Prostate gland (tissue), 2 donors: ENCODE measurements around the gene DKC1.

ENCODE experiments used
- POLR2A ChIP-seq: fragments of 450-650 bp; IDR thresholded peaks from one replicate; pipeline ENCODE4 v1.6.1; 2016; ENCODE audit warnings: antibody characterized with exemption, mild to moderate bottlenecking
- POLR2AphosphoS5 ChIP-seq: sonication (generic); formaldehyde crosslinking; IDR thresholded peaks from one replicate; pipeline ENCODE4 v1.6.1; 2017; ENCODE audit warnings: antibody characterized with exemption
- TF ChIP-seq, protein P1 (sequence below), 4 experiments: fragments of 200-600 bp in 2 of 4; fragments of 450-650 bp in 2 of 4; sonication (generic) in 2 of 4; IDR thresholded peaks; 1 replicate in 3 of 4; 2 replicates in 1 of 4; pipeline ENCODE4 v1.5.1; 2016 to 2019; ENCODE audit warnings: antibody characterized with exemption in 4 of 4, mild to moderate bottlenecking in 2 of 4, moderate library complexity in 2 of 4

DNA sequence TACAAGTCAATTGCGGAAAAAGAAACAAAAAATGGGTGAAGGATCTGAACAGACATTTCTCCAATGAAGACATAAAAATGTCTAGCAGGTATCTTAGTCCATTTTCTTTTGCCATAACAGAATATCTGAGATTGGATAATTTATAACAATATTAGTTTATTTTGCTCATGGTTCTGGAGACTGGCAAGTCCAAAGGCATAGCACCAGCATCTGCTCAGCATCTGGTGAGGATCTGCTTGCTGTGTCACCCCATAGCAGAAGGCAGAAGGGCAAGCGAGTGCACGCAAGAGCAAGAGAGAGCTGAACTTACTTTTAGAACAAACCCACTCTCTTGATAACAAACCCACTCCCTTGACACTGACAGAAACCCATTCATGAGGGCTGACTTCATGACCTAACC lies 41.5 kb upstream of the DKC1 start:
- no peak for TF ChIP-seq POLR2A
- TF ChIP-seq, protein P1, sequence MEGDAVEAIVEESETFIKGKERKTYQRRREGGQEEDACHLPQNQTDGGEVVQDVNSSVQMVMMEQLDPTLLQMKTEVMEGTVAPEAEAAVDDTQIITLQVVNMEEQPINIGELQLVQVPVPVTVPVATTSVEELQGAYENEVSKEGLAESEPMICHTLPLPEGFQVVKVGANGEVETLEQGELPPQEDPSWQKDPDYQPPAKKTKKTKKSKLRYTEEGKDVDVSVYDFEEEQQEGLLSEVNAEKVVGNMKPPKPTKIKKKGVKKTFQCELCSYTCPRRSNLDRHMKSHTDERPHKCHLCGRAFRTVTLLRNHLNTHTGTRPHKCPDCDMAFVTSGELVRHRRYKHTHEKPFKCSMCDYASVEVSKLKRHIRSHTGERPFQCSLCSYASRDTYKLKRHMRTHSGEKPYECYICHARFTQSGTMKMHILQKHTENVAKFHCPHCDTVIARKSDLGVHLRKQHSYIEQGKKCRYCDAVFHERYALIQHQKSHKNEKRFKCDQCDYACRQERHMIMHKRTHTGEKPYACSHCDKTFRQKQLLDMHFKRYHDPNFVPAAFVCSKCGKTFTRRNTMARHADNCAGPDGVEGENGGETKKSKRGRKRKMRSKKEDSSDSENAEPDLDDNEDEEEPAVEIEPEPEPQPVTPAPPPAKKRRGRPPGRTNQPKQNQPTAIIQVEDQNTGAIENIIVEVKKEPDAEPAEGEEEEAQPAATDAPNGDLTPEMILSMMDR (IDR thresholded peaks at IDR 0.05), result no peak
- TF ChIP-seq POLR2AphosphoS5, result no peak
